ENCODE results near the gene INHBB. TPM values are rescaled to one million over a fixed set of nuclear protein-coding genes. Genes with fewer than 3 reads are reported as not detected.
"Not testable (repeated sequence)": the region's sequence is repeated elsewhere in the genome, so short reads cannot be mapped to it uniquely, and the experiment has no call there.

INHBB gene
- total RNA-seq, 1 experiment from 2014 or later = 0.07 TPM

DNA sequence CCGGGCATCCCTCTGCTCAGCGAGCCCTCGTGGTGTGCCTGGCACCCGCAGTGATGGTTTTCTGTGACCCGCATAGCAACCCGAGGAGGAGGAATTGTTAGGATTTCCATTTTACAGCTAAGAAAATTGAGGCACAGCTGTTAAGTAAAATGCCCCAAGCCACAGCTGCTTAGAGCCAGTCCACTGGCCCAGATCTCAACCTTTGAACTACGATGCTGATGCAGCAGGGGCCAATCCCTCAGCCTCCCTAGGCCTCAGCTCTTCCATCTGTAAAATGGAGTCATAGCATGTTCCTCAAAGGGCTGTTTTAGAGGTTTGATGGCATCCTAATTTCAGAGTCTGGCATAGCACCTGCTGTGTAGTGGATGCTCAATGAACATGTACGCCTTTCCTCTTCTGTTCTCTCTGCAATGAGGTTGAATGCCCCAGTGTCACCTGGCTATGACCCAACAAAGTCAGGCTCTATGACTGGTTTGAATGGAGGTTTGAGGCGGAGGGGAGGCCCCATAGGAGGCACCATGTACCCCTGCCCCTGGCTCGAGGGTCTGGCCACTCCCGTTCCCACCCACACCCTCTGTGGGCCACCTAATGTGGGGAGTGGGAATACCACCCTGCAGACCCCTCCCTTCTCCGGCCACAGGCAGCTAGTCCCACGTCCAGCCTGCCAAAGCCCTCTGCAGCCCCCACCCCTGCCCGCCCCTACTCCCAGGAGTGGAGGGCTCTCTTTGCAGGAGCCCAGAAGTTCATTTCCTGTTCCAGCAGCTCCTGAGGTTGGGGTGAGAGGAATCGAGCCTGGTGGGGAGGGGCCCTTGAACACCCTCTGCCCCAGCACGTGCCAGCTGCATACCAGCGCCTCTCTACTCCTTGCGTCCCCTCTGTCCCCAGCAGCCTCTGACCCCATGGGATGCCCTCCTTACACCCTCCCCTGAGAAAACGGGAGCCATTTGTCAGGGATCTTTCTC lies 31.0 kb downstream of the INHBB start:
- DNase-seq (ENCODE audit: extremely low read depth, low read depth) = no peak

DNA sequence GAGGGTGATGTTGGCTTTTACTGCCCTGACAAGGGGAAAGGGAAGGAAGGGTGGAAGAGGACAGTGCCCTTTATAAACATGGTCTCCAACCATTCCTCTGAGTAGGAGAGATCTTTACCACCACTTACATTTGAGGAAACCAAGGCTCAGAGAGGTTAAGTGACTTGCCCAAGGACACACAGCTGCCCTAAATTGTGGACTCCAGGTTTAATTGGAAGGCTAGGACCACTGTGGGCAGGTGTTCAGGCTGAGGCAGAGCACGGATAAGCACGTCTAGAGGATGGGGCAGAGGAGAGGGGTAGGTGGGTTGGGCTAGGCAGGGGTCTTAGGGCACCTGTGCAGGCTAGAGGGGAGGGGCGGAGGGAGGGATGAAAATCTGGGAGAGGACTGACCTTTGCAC lies 32.7 kb downstream of the INHBB start:
- no peak for DNase-seq (ENCODE audit: extremely low read depth, low read depth)

- no peak for DNase-seq (ENCODE audit: extremely low read depth, low read depth)
Observed at GRCh38 chr2:120379916-120380893, 34.3 kb downstream of the INHBB start.

- DNase-seq (ENCODE audit: extremely low read depth, low read depth) = no peak
Observed at GRCh38 chr2:120381192-120381591, 35.3 kb downstream of the INHBB start.

- no peak for DNase-seq (ENCODE audit: extremely low read depth, low read depth)
Observed at GRCh38 chr2:120381661-120382060, 35.7 kb downstream of the INHBB start.

GRCh38 chr2:120382541-120383144 lies 36.7 kb downstream of the INHBB start:
- DNase-seq (ENCODE audit: extremely low read depth, low read depth) = no peak

DNA sequence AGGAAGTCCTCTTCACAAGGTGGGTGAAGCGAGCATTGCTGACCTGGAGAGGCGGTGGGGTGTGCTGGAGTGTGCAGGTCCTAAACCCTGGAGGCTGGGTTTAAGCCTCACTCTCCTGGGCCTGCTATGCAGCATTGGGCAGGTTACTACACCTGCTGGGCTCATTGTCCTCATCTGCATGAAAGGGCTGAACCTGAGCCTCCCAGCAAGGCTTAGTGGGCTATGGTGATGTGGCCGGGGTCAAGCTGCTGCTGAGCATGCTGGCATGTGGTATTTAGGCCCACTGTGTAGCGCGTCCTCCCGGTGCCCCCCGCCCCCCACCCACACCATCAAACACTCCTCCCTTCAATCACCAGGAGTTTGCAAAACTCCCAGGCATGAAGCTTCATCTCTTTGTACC lies 37.3 kb downstream of the INHBB start:
- no peak for DNase-seq (ENCODE audit: extremely low read depth, low read depth)

- no peak for DNase-seq (ENCODE audit: extremely low read depth, low read depth)
Observed at GRCh38 chr2:120383631-120384340, 37.9 kb downstream of the INHBB start.

DNA sequence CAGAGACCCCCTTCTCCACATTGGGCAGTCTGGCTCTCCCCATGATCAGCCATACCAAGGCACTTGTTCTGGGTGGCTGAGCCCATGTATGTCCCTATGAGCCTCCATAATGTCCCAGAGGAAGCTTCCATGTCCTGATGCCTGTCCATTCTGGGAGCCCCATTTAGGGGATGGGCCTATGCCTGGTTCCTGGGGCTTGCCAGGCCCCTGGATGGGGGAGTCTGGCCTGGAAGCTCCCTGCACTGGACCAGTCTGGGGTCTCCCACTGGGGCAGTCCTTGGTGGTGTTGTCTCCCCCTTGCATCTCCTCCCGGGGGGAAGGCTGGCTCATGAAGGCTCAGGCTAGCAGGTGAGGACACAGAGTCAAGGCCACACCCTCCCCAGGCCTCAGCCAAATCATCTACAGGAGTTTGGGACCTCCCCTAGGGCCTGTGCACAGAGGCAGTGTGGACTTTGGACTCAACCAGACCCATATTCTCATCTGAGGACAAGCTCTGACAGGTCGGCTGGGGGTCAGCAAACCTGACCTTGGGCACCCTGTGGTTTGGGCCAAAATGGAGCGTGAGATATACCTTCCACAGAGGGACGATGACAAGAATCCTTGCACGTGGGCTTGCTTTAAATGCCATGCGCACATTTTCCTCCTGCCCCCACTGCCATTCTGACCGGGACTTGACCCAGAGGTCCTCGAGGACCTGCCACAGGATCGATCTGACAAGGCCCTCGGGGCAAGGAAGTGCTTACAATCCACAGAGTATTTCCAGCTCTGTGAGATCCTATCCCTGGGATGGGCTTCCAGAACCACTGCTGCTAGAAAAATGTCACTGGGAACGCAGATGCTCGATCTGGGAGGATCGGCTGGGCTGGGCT lies 38.8 kb downstream of the INHBB start:
- DNase-seq (ENCODE audit: extremely low read depth, low read depth) = no peak

DNA sequence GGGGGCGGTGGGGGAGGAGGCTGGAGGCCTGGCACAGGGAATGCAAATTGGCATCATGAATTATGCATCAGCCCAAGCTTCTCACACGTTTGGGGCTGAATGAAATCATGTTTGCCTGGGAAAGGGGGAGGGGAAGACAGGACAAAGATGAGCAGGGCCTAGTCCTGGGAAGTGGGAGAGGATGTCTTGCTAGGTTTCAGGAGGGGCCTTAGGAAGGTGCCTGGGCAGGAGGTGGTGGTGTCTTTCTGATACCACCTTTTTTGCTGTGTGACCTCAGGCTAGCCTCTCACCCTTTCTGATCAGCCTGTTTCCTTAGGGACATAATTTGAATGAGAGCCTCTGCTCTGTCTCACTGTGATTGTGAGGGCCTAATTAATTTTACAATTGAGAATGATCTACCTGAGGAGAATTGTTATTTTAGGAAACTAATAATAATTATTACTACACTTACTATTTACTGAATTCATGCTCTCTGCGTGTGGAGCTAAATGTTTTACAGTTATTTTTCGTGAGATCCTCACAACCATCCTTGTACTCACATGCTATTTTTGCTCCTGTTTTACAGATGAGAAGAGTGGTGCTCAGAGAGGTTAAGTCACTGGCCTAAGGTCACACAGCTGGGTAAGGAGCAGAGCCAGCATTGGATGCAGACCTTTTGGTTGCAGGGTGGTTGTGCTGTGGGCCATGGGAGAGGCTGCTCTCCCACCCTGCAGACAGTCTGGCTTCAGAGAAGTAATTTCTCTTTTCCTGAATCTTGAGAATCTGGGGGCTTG lies 39.6 kb downstream of the INHBB start:
- no peak for DNase-seq (ENCODE audit: extremely low read depth, low read depth)

GRCh38 chr2:120388222-120389035 lies 42.5 kb downstream of the INHBB start:
- no peak for DNase-seq (ENCODE audit: extremely low read depth, low read depth)

GRCh38 chr2:120389036-120389391 lies 43.1 kb downstream of the INHBB start:
- no peak for DNase-seq (ENCODE audit: extremely low read depth, low read depth)

- DNase-seq (ENCODE audit: extremely low read depth, low read depth) = no peak
Observed at GRCh38 chr2:120390381-120391055, 44.6 kb downstream of the INHBB start.

- not testable (repeated sequence) for DNase-seq (ENCODE audit: extremely low read depth, low read depth)
Observed at GRCh38 chr2:120391382-120391781, 45.4 kb downstream of the INHBB start.

- DNase-seq (ENCODE audit: extremely low read depth, low read depth) = no peak
Observed at GRCh38 chr2:120391911-120392665, 46.2 kb downstream of the INHBB start.

DNA sequence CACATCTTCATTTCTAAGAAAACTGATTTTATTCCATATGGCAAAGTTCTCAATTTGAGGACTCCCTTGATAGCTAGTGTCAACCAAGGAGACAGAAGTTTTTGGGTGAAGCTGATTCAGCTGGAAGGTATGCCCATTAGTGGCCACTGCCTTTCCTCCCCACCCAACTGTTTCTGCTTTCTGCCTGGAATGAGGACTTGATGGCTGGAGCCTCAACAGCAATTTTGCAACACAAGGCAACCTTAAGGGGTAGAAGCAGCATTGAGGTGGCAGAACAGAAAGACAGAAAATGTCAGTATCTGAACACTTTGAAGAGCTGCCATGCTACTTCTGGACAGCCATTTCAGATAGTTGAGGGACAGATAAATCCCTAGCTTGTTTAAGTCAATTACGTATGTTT lies 47.0 kb downstream of the INHBB start:
- no peak for DNase-seq (ENCODE audit: extremely low read depth, low read depth)
